ENCODE results near the gene SH3TC1.

SH3TC1 gene

GRCh38 chr4:8182294-8182693 is 16.8 kb upstream of the SH3TC1 start:
- H3F3A ChIP-seq (ENCODE audit: insufficient read depth): no peaks in the 10 kb centered on the region
- H3K79me2 ChIP-seq (ENCODE audit: insufficient read depth, low read length): no peaks in the 10 kb centered on the region
- H3K9me2 ChIP-seq (replicated peaks; ENCODE audit: insufficient read depth, low read length): no peaks in the 10 kb centered on the region
- no peak overlapping the region for H3K27ac ChIP-seq (ENCODE audit: low read depth, low read length)
- no peak for TF ChIP-seq CTCF (IDR thresholded peaks at IDR 0.05; ENCODE audit: insufficient read depth, low read length, poor library complexity, severe bottlenecking)
- H4K20me1 ChIP-seq (ENCODE audit: low read depth, low read length): no peaks in the 10 kb centered on the region
- no peak overlapping the region for H3K9ac ChIP-seq (ENCODE audit: low read length)
- H3K9me3 ChIP-seq (ENCODE audit: insufficient read depth, low read length): no peaks in the 10 kb centered on the region
- no peak overlapping the region for H3K4me3 ChIP-seq (ENCODE audit: insufficient read depth, low read length, poor library complexity, severe bottlenecking)
- no peaks in the 10 kb centered on the region for H3K36me3 ChIP-seq (ENCODE audit: low read length)
- H3K4me2 ChIP-seq (ENCODE audit: low read depth, low read length, poor library complexity, severe bottlenecking): no peak overlapping the region
- H2AFZ ChIP-seq (ENCODE audit: low read depth, low read length, severe bottlenecking): no peak overlapping the region
- H3K27me3 ChIP-seq (ENCODE audit: low read length): no peaks in the 10 kb centered on the region

- TF ChIP-seq CTCF (IDR thresholded peaks at IDR 0.05; ENCODE audit: insufficient read depth, low read length, poor library complexity, severe bottlenecking) (no peak), EZH2phosphoT487 (conservative IDR thresholded peaks at IDR 0.05; ENCODE audit: low read length) (no peak)
- no peak overlapping the region for H3K9ac ChIP-seq (ENCODE audit: low read length)
- no peak overlapping the region for H3K4me3 ChIP-seq (ENCODE audit: insufficient read depth, low read length, poor library complexity, severe bottlenecking)
- no peaks in the 10 kb centered on the region for H3K36me3 ChIP-seq (ENCODE audit: low read length)
- no peak overlapping the region for H3K4me2 ChIP-seq (ENCODE audit: low read depth, low read length, poor library complexity, severe bottlenecking)
- H3K27ac ChIP-seq (ENCODE audit: low read depth, low read length): no peak overlapping the region
- no peaks in the 10 kb centered on the region for H3F3A ChIP-seq (ENCODE audit: insufficient read depth)
- H3K9me2 ChIP-seq (replicated peaks; ENCODE audit: insufficient read depth, low read length): no peaks in the 10 kb centered on the region
- H3K79me2 ChIP-seq (ENCODE audit: insufficient read depth, low read length): no peaks in the 10 kb centered on the region
- no peaks in the 10 kb centered on the region for H4K20me1 ChIP-seq (ENCODE audit: low read depth, low read length)
- H3K27me3 ChIP-seq (ENCODE audit: low read length): no peaks in the 10 kb centered on the region
- no peak overlapping the region for H2AFZ ChIP-seq (ENCODE audit: low read depth, low read length, severe bottlenecking)
- no peaks in the 10 kb centered on the region for H3K9me3 ChIP-seq (ENCODE audit: insufficient read depth, low read length)
These were observed 16.0 kb upstream of the SH3TC1 start for GRCh38 chr4:8182858-8183725.

GRCh38 chr4:8184061-8184460 is 15.0 kb upstream of the SH3TC1 start:
- H3K9me3 ChIP-seq (ENCODE audit: insufficient read depth, low read length): no peaks in the 10 kb centered on the region
- no peaks in the 10 kb centered on the region for H3F3A ChIP-seq (ENCODE audit: insufficient read depth)
- no peak overlapping the region for H3K4me2 ChIP-seq (ENCODE audit: low read depth, low read length, poor library complexity, severe bottlenecking)
- no peaks in the 10 kb centered on the region for H4K20me1 ChIP-seq (ENCODE audit: low read depth, low read length)
- H3K27ac ChIP-seq (ENCODE audit: low read depth, low read length): no peak overlapping the region
- no peaks in the 10 kb centered on the region for H3K79me2 ChIP-seq (ENCODE audit: insufficient read depth, low read length)
- H2AFZ ChIP-seq (ENCODE audit: low read depth, low read length, severe bottlenecking): no peak overlapping the region
- H3K36me3 ChIP-seq (ENCODE audit: low read length): no peaks in the 10 kb centered on the region
- no peaks in the 10 kb centered on the region for H3K27me3 ChIP-seq (ENCODE audit: low read length)
- no peak overlapping the region for H3K9ac ChIP-seq (ENCODE audit: low read length)
- H3K4me3 ChIP-seq (ENCODE audit: insufficient read depth, low read length, poor library complexity, severe bottlenecking): no peak overlapping the region
- no peak for TF ChIP-seq CTCF (IDR thresholded peaks at IDR 0.05; ENCODE audit: insufficient read depth, low read length, poor library complexity, severe bottlenecking)
- TF ChIP-seq EZH2phosphoT487 (conservative IDR thresholded peaks at IDR 0.05; ENCODE audit: low read length): no peak
- H3K9me2 ChIP-seq (replicated peaks; ENCODE audit: insufficient read depth, low read length): no peaks in the 10 kb centered on the region

All from SU-DHL-6 (cell line).